ENCODE measurements around the gene BEND6.

BEND6 gene

DNA sequence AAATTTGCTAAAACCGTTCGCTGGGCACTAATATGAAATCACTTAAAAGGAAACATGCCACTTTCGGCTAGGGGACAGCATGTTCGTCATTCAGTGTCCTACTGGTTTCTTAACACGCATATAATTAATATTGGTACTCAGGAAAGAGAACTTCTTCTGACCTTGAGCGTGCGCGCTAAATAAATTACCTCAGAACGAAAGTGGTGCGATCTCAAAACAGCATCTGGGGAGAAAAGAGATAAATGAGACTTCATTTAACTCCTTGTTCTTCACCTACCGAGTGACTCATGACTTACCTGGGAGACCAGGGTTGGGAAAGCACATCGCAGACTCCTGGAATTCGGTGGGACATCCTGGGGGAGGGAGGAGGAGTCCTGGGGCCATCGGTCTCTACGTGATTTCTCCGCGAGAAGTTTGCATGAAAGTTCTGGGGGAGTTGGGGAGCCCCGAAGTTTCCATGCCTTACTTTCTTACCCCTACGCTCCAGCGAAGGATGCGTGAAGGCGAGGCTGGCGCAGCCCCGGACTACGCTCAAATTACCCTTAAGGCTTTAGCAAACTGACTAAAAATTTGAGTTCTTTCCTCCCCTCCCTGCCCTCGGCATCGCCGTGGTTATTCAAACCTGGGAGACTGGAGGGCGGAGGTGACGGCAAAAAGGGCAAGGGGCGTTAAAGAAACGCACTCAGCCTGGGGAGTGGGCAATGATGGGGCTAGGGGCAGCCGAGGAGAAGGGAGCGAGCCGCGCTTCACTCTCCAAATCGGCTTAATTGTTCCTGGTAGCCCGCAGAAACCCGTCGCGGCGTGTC lies 1.1 kb upstream of the BEND6 start:
- peak overlapping the region; percentile 33 for H3K4me3 ChIP-seq (ENCODE audit: low read length)
- WGBS (ENCODE audit: extremely low coverage, insufficient coverage, low lambda C conversion rate), result no CpG with 5 or more reads among the region's 42 CpGs
- H3K4me2 ChIP-seq (ENCODE audit: low read length), result peak overlapping the region; percentile 57
- DNase-seq, result peak; percentile 77
- no peak overlapping the region for H2BK120ac ChIP-seq (ENCODE audit: low read depth, low read length)
- H4K5ac ChIP-seq (ENCODE audit: low read length), result no peak overlapping the region
- H3K79me1 ChIP-seq (ENCODE audit: low read length), result no peaks in the 10 kb centered on the region
- no peak overlapping the region for H2BK5ac ChIP-seq (ENCODE audit: low read length)
- no peak overlapping the region for H3K23ac ChIP-seq (ENCODE audit: low read length)
- no peaks in the 10 kb centered on the region for H3K36me3 ChIP-seq (ENCODE audit: control insufficient read depth, insufficient read depth, low read length)
- no peaks in the 10 kb centered on the region for H3K27me3 ChIP-seq (ENCODE audit: insufficient read depth, low read length, poor library complexity)
- H2BK15ac ChIP-seq (replicated peaks; ENCODE audit: low read depth), result no peak overlapping the region
- peak overlapping the region; percentile 35 for H3K18ac ChIP-seq (ENCODE audit: low read length)
- no peak overlapping the region for H2AK5ac ChIP-seq (ENCODE audit: low read length)
- peaks cover 1% of the 10 kb centered on the region for H3K79me2 ChIP-seq (ENCODE audit: control insufficient read depth, insufficient read depth, low read length)
- H3K56ac ChIP-seq (ENCODE audit: low read length), result peak overlapping the region; percentile 81
- no peaks in the 10 kb centered on the region for H3K4me1 ChIP-seq (ENCODE audit: control insufficient read depth, low read depth, low read length)
- H3K4ac ChIP-seq (ENCODE audit: low read depth, low read length), result peak overlapping the region; percentile 26
- H4K8ac ChIP-seq (ENCODE audit: low read depth, low read length), result no peak overlapping the region
- H3K9ac ChIP-seq (ENCODE audit: low read length), result peak overlapping the region; percentile 61
- no peak overlapping the region for H3K27ac ChIP-seq (ENCODE audit: low read depth, low read length)

DNA sequence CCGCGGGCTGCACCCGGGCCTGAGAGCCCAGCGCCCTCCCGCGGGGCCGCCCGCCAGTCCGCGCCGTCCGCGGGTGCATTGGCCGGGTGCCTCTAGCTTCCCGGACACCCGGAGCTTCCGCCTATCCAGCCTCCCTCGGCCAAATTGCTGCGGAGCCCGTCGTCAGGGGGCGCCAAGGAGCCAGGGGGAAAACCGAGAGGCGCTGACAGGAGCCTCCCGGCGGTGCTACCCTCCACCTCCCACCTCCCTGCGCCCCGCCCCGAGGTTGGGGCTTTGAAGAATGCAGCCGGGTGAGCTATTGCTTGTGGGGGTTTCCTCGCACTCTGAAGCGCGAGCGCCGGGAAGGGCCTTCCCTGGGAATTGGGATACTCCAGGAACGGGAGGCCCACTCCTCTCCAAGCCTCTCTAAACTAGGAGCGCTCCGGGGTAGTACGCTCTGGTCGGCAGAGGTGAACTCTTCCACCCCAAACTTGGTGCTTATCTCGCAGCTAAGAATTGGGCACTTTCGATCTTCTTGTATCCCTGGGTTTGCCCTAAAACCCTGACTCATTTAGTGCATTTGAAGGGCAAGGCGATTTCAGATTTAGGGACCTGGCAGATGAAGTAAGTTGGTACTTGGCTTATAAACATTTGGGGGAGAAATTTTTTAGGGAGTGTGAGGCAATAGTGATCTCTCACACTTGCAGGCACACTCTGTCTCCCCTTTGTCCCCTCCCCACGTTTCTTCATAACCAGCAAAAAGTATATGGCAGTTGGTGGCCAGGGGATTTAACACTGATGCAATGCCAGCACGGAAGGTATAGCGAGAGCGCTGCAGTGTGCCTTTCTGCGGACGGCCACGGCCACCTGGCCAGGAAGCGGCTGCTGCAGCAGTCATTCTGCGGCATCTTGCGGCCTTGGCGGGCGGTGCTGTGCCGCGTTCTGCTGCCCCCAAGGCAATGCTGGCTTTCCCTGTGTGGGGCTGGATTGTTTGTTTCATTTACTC lies 556 bp downstream of the BEND6 start:
- Histone ChIP-seq H3K27me3 (ENCODE audit: insufficient read depth, low read length, poor library complexity) (no peaks in the 10 kb centered on the region), H3K79me1 (ENCODE audit: low read length) (no peaks in the 10 kb centered on the region), H3K23ac (ENCODE audit: low read length) (no peak overlapping the region), H3K4me1 (ENCODE audit: control insufficient read depth, low read depth, low read length) (no peaks in the 10 kb centered on the region), H3K79me2 (ENCODE audit: control insufficient read depth, insufficient read depth, low read length) (peaks cover 1% of the 10 kb centered on the region), H2BK15ac (replicated peaks; ENCODE audit: low read depth) (no peak overlapping the region), H3K18ac (ENCODE audit: low read length) (peak overlapping the region; percentile 35), H3K27ac (ENCODE audit: low read depth, low read length) (peak overlapping the region; percentile 85), H3K4ac (ENCODE audit: low read depth, low read length) (no peak overlapping the region), H2BK5ac (ENCODE audit: low read length) (no peak overlapping the region), H4K8ac (ENCODE audit: low read depth, low read length) (no peak overlapping the region), H3K56ac (ENCODE audit: low read length) (peak overlapping the region; percentile 78), H3K4me2 (ENCODE audit: low read length) (peak overlapping the region; percentile 74), H2AK5ac (ENCODE audit: low read length) (no peak overlapping the region), H3K36me3 (ENCODE audit: control insufficient read depth, insufficient read depth, low read length) (no peaks in the 10 kb centered on the region), H3K9ac (ENCODE audit: low read length) (peak overlapping the region; percentile 73), H4K5ac (ENCODE audit: low read length) (no peak overlapping the region), H3K4me3 (ENCODE audit: low read length) (peak overlapping the region; percentile 52), H2BK120ac (ENCODE audit: low read depth, low read length) (no peak overlapping the region)
- WGBS (ENCODE audit: extremely low coverage, insufficient coverage, low lambda C conversion rate), result no CpG with 5 or more reads among the region's 57 CpGs
- DNase-seq, result peak; percentile 98

DNA sequence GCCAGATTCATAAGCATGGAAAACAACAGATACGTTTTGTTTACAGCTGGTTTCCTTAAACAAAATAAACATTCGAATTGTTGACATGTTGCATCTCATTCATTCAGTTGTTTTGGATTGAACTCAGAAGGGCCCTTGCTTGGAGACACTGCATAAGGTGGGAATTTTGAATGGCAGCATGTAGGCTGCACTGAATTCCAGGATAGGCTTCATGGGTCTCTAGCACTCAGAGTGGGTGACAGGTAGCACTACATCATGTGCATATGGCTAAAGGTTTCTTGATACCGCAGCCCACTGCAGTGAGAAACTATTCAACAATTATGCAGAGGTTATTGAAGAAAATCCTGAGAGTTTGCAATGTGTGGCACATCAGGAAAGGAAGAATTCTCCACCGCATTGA lies 1.6 kb downstream of the BEND6 start:
- H3K4me3 ChIP-seq (ENCODE audit: low read length), result no peak overlapping the region

DNA sequence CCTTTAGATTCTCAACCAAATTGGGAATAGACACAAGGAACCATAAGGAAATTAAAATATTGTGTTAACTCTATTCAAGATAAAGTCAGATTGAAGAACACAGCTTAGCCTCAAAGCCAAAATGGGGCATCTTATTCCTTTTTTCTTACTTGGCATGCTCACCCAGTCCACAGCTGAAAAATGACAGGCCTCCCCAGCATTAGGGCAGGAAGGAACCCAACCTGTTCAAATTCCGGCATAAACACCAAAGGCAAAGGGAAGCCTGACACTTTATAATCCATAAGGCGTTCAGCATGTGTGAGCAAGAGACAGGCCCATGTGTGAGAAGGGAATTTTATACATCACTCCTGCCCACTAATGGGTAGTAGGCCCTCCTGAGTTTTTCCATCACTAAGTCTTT lies 2.9 kb downstream of the BEND6 start:
- whole genome bisulfite sequencing (ENCODE audit: extremely low coverage, insufficient coverage, low lambda C conversion rate), result no CpG with 5 or more reads among the region's 2 CpGs
- Histone ChIP-seq H3K4me2 (ENCODE audit: low read length) (no peak overlapping the region), H4K8ac (ENCODE audit: low read depth, low read length) (no peak overlapping the region)

More for the DNA sequence above, 1.6 kb downstream of the BEND6 start:
- H3K4me2 ChIP-seq (ENCODE audit: low read length), result no peak overlapping the region
- H3K79me1 ChIP-seq (ENCODE audit: low read length), result no peaks in the 10 kb centered on the region
- no peak overlapping the region for H3K23ac ChIP-seq (ENCODE audit: low read length)
- no peak overlapping the region for H3K4ac ChIP-seq (ENCODE audit: low read depth, low read length)
- no peak overlapping the region for H2BK5ac ChIP-seq (ENCODE audit: low read length)
- no peak overlapping the region for H3K56ac ChIP-seq (ENCODE audit: low read length)
- no peak overlapping the region for H4K5ac ChIP-seq (ENCODE audit: low read length)
- no peak overlapping the region for H2BK120ac ChIP-seq (ENCODE audit: low read depth, low read length)
- no peak overlapping the region for H2BK15ac ChIP-seq (replicated peaks; ENCODE audit: low read depth)
- no peaks in the 10 kb centered on the region for H3K36me3 ChIP-seq (ENCODE audit: control insufficient read depth, insufficient read depth, low read length)
- peaks cover 1% of the 10 kb centered on the region for H3K79me2 ChIP-seq (ENCODE audit: control insufficient read depth, insufficient read depth, low read length)
- peak; percentile 28 for DNase-seq
- WGBS (ENCODE audit: extremely low coverage, insufficient coverage, low lambda C conversion rate), result no CpG with 5 or more reads among the region's 4 CpGs
- no peak overlapping the region for H3K18ac ChIP-seq (ENCODE audit: low read length)
- no peaks in the 10 kb centered on the region for H3K4me1 ChIP-seq (ENCODE audit: control insufficient read depth, low read depth, low read length)
- no peak overlapping the region for H4K8ac ChIP-seq (ENCODE audit: low read depth, low read length)
- no peak overlapping the region for H3K9ac ChIP-seq (ENCODE audit: low read length)
- no peaks in the 10 kb centered on the region for H3K27me3 ChIP-seq (ENCODE audit: insufficient read depth, low read length, poor library complexity)
- no peak overlapping the region for H3K27ac ChIP-seq (ENCODE audit: low read depth, low read length)
- no peak overlapping the region for H2AK5ac ChIP-seq (ENCODE audit: low read length)

DNA sequence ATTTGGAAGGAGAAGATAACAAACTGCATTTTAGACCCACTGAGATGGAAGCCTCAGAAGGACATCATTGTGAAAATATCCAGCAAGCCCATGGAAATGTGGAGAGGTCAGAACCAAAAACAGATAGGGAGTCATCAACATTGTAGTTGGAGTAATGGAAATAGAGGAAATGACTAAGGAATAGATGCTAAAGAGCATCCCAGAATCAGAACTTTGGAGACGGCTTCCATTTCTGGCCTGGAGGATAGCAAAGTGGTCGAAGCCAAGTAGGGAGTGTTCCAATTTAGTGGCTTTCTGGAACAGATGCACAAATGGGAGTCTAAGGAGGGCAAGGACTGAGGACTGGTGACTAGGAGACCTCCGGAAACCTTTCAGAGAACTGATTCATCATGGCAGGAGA lies 3.6 kb downstream of the BEND6 start:
- Histone ChIP-seq H2BK15ac (replicated peaks; ENCODE audit: low read depth) (no peak overlapping the region), H3K4me1 (ENCODE audit: control insufficient read depth, low read depth, low read length) (no peaks in the 10 kb centered on the region), H2BK5ac (ENCODE audit: low read length) (no peak overlapping the region), H2BK120ac (ENCODE audit: low read depth, low read length) (no peak overlapping the region), H3K4me3 (ENCODE audit: low read length) (no peak overlapping the region), H4K8ac (ENCODE audit: low read depth, low read length) (no peak overlapping the region), H4K5ac (ENCODE audit: low read length) (no peak overlapping the region), H3K56ac (ENCODE audit: low read length) (no peak overlapping the region), H3K23ac (ENCODE audit: low read length) (no peak overlapping the region), H3K79me2 (ENCODE audit: control insufficient read depth, insufficient read depth, low read length) (no peaks in the 10 kb centered on the region), H3K27me3 (ENCODE audit: insufficient read depth, low read length, poor library complexity) (no peaks in the 10 kb centered on the region), H3K79me1 (ENCODE audit: low read length) (no peaks in the 10 kb centered on the region), H3K27ac (ENCODE audit: low read depth, low read length) (no peak overlapping the region), H3K9ac (ENCODE audit: low read length) (no peak overlapping the region), H3K18ac (ENCODE audit: low read length) (no peak overlapping the region), H3K36me3 (ENCODE audit: control insufficient read depth, insufficient read depth, low read length) (no peaks in the 10 kb centered on the region), H3K4me2 (ENCODE audit: low read length) (no peak overlapping the region), H2AK5ac (ENCODE audit: low read length) (no peak overlapping the region), H3K4ac (ENCODE audit: low read depth, low read length) (no peak overlapping the region)
- WGBS (ENCODE audit: extremely low coverage, insufficient coverage, low lambda C conversion rate), result no CpG with 5 or more reads among the region's 3 CpGs
- no peak for DNase-seq

More for the DNA sequence above, 2.9 kb downstream of the BEND6 start:
- H3K4ac ChIP-seq (ENCODE audit: low read depth, low read length), result no peak overlapping the region
- H3K18ac ChIP-seq (ENCODE audit: low read length), result no peak overlapping the region
- H2AK5ac ChIP-seq (ENCODE audit: low read length), result no peak overlapping the region
- no peak for DNase-seq
- H3K36me3 ChIP-seq (ENCODE audit: control insufficient read depth, insufficient read depth, low read length), result no peaks in the 10 kb centered on the region
- no peaks in the 10 kb centered on the region for H3K4me1 ChIP-seq (ENCODE audit: control insufficient read depth, low read depth, low read length)
- H2BK120ac ChIP-seq (ENCODE audit: low read depth, low read length), result no peak overlapping the region
- no peaks in the 10 kb centered on the region for H3K27me3 ChIP-seq (ENCODE audit: insufficient read depth, low read length, poor library complexity)
- no peak overlapping the region for H3K27ac ChIP-seq (ENCODE audit: low read depth, low read length)
- H3K56ac ChIP-seq (ENCODE audit: low read length), result no peak overlapping the region
- H3K4me3 ChIP-seq (ENCODE audit: low read length), result no peak overlapping the region
- H2BK15ac ChIP-seq (replicated peaks; ENCODE audit: low read depth), result no peak overlapping the region
- no peak overlapping the region for H2BK5ac ChIP-seq (ENCODE audit: low read length)
- no peak overlapping the region for H3K23ac ChIP-seq (ENCODE audit: low read length)
- peaks cover 1% of the 10 kb centered on the region for H3K79me2 ChIP-seq (ENCODE audit: control insufficient read depth, insufficient read depth, low read length)
- no peaks in the 10 kb centered on the region for H3K79me1 ChIP-seq (ENCODE audit: low read length)
- no peak overlapping the region for H3K9ac ChIP-seq (ENCODE audit: low read length)
- H4K5ac ChIP-seq (ENCODE audit: low read length), result no peak overlapping the region
